ENCODE data around the gene TTC33.
"Not testable (repeated sequence)": the region's sequence is repeated elsewhere in the genome, so short reads cannot be mapped to it uniquely, and the experiment has no call there.

- TF ChIP-seq POLR2AphosphoS5 (IDR thresholded peaks at IDR 0.05; ENCODE audit: low read depth, low read length); PAX5 (IDR thresholded peaks at IDR 0.05; ENCODE audit: insufficient read depth, low read length, severe bottlenecking): not testable (repeated sequence)
Measured at GRCh38 chr5:40788941-40789340, 33.2 kb upstream of the TTC33 start.

Measured in GM12891 (cell line).